ENCODE data around the gene CASP10.

- TF ChIP-seq IRF9 (CRISPR knock-in tag; IDR thresholded peaks at IDR 0.05; ENCODE audit: borderline replicate concordance) = no peak
- no peak for TF ChIP-seq ELF4 (CRISPR knock-in tag; IDR thresholded peaks at IDR 0.05; ENCODE audit: borderline replicate concordance)
- TF ChIP-seq U2AF1 (optimal IDR thresholded peaks at IDR 0.05; ENCODE audit: low read depth, low read length) = no peak
- no peak for TF ChIP-seq HNRNPH1 (optimal IDR thresholded peaks at IDR 0.05; ENCODE audit: low read depth, low read length)
- no peak for TF ChIP-seq SMC3 (IDR thresholded peaks at IDR 0.05; ENCODE audit: low read length)
- TF ChIP-seq, protein P1, sequence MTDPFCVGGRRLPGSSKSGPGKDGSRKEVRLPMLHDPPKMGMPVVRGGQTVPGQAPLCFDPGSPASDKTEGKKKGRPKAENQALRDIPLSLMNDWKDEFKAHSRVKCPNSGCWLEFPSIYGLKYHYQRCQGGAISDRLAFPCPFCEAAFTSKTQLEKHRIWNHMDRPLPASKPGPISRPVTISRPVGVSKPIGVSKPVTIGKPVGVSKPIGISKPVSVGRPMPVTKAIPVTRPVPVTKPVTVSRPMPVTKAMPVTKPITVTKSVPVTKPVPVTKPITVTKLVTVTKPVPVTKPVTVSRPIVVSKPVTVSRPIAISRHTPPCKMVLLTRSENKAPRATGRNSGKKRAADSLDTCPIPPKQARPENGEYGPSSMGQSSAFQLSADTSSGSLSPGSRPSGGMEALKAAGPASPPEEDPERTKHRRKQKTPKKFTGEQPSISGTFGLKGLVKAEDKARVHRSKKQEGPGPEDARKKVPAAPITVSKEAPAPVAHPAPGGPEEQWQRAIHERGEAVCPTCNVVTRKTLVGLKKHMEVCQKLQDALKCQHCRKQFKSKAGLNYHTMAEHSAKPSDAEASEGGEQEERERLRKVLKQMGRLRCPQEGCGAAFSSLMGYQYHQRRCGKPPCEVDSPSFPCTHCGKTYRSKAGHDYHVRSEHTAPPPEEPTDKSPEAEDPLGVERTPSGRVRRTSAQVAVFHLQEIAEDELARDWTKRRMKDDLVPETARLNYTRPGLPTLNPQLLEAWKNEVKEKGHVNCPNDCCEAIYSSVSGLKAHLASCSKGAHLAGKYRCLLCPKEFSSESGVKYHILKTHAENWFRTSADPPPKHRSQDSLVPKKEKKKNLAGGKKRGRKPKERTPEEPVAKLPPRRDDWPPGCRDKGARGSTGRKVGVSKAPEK (CRISPR knock-in tag; IDR thresholded peaks at IDR 0.05; ENCODE audit: borderline replicate concordance) = no peak
- TF ChIP-seq, protein P2, sequence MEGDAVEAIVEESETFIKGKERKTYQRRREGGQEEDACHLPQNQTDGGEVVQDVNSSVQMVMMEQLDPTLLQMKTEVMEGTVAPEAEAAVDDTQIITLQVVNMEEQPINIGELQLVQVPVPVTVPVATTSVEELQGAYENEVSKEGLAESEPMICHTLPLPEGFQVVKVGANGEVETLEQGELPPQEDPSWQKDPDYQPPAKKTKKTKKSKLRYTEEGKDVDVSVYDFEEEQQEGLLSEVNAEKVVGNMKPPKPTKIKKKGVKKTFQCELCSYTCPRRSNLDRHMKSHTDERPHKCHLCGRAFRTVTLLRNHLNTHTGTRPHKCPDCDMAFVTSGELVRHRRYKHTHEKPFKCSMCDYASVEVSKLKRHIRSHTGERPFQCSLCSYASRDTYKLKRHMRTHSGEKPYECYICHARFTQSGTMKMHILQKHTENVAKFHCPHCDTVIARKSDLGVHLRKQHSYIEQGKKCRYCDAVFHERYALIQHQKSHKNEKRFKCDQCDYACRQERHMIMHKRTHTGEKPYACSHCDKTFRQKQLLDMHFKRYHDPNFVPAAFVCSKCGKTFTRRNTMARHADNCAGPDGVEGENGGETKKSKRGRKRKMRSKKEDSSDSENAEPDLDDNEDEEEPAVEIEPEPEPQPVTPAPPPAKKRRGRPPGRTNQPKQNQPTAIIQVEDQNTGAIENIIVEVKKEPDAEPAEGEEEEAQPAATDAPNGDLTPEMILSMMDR (CRISPR knock-in tag; IDR thresholded peaks at IDR 0.05) = no peak
- TF ChIP-seq SMYD3 (CRISPR knock-in tag; IDR thresholded peaks at IDR 0.05) = no peak
These were observed 44.5 kb upstream of the CASP10 start for GRCh38 chr2:201138401-201138970.

All from HepG2 (cell line).